Measurements from ENCODE around the gene GRB10.

DNA sequence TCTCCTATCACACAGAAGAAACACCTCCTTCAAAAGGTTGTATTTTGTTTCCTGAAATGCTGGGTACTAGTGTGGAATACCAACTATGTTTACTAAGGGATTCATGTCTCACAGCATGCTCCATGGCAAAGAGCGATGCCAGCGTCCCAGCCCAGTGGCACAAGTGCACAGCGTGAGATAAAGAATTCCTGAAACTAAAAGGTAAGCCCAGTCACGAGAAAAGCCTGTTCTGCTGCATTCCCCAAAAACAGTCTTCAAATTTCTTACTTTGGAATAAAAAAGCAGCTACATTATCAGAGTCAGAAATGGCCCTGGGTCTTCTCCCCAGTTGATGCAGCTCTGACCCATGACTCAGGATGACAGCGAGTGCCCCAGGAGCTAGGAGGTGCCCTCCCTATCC lies 164.4 kb downstream of the GRB10 start:
- TF ChIP-seq, protein P1, sequence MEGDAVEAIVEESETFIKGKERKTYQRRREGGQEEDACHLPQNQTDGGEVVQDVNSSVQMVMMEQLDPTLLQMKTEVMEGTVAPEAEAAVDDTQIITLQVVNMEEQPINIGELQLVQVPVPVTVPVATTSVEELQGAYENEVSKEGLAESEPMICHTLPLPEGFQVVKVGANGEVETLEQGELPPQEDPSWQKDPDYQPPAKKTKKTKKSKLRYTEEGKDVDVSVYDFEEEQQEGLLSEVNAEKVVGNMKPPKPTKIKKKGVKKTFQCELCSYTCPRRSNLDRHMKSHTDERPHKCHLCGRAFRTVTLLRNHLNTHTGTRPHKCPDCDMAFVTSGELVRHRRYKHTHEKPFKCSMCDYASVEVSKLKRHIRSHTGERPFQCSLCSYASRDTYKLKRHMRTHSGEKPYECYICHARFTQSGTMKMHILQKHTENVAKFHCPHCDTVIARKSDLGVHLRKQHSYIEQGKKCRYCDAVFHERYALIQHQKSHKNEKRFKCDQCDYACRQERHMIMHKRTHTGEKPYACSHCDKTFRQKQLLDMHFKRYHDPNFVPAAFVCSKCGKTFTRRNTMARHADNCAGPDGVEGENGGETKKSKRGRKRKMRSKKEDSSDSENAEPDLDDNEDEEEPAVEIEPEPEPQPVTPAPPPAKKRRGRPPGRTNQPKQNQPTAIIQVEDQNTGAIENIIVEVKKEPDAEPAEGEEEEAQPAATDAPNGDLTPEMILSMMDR (IDR thresholded peaks at IDR 0.05; ENCODE audit: borderline replicate concordance, extremely low read depth, low read length, poor library complexity, severe bottlenecking): no peak
- no peak for TF ChIP-seq EZH2 (IDR thresholded peaks at IDR 0.05; ENCODE audit: borderline replicate concordance, low read depth, low read length, severe bottlenecking)
